NCI-H510A (cell line): ENCODE results near the gene DTD2.
A peak's percentile ranks its signal among the peaks of the same experiment; 100 is the strongest.
"Not testable (repeated sequence)": the region's sequence is repeated elsewhere in the genome, so short reads cannot be mapped to it uniquely, and the experiment has no call there.

Experiments used
- DNase-seq: peaks from one replicate; lab custom pipeline; 2025; lab: John Stamatoyannopoulos, UW

Gene DTD2

DNA sequence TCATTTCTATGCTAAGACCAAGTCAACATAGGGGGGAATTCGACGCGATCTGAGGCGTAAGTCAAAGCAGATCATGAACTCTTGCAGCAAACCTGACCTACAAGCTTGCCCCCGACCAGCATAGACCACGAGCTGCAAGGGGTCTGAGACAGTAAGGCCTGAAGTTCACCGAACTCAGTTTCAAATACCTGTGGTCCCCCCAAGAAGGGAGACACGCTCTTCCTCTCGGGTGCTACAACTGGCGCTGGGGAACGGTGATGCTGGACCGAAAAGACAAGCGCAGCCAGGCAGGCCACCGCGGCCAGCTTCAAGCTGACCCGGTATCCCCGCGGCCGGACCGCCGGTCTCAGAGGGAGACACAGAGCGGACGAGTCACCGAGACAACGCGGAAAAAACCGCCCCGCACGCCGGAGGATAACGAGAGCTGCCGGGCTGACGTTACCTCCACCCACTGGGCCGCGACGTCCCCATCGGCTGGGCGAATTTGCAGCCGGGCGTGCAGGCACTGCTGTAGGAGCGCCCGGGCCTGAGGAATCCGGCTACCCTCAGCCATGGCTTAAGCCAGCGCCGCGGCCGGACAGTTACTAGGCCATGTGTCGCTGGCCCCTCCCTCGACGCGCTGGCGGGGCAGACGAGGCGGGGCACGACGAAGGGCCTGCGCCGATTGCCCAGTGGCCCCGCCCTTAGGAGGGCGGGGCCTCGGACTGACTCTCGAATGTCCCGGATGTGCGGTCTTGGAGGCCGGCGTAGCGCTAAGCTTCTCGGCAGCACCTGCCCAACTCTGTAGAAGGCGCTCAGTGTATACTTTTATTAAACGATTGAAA, at the start of gene DTD2:
Gene DTD2 (minus strand): TSS at position 666 of the 824 bp plus-strand sequence. CDS start 113 bp downstream, at position 553.
- DNase-seq = peak; percentile 92

GRCh38 chr14:31505411-31505810, 48.1 kb upstream of the DTD2 start:
- DNase-seq = no peak

DNA sequence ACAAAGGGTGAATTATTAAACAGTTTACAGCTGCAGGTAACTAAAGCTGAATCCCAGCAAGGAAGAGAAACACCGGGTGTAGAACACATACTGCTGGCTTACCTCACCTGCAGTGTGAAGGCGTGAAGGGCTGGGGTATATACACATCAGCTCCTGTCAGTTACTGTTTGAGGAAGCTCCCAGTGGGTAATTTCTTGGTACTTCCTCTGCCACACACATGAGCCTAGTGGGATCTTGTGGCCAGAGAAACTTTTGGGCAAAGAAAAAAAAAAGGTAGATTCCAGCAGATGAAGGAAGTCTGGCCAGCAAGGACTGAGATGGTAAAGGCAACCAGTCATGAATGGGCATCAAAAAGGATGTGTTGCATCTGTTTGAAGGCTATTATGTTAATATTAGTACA, 44.6 kb upstream of the DTD2 start:
- no peak for DNase-seq

- no peak for DNase-seq
Measured at GRCh38 chr14:31492759-31493498, 35.6 kb upstream of the DTD2 start.

DNA sequence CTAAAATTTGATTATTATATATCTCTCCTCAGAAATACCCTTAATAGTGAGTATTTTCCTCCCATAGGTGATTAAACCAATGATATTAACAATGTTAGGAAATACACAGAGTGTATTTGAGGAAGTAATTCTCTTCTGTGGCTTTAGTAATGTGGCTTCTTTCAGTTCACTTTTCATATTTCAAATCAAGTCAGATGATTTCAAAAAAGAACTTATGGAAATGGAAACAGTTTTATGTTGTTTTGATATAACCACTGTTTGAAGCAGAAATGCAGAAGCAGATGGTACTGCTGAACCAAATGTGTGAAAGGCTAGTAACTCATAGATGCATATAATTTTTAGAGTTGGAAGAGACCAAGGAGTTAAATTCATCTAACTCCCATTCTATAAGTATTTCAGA, 32.4 kb upstream of the DTD2 start:
- no peak for DNase-seq

DNA sequence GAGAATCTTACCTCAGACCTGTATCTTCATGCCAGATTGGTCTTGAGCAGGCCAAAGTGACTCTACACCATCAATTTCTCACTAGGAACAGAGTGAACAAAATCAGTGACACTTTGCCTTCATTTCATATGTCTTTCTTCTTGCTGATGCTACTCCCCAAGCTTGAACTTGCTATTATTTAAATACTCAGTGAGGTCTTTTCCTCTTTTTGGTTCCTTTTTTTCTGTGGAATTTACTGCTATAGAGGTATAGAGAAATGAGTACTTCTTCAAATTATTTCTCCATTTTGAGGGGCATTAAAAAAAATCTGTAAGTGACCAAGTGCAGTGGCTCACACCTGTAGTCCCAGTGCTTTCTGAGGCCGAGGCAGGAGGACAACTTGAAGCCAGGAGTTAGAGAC, 30.6 kb upstream of the DTD2 start, which contains the start of gene GPR33:
Gene GPR33 (minus strand): TSS at position 154 of the 400 bp plus-strand sequence. CDS start 4,074 bp downstream, outside the sequence.
- no peak for DNase-seq

DNA sequence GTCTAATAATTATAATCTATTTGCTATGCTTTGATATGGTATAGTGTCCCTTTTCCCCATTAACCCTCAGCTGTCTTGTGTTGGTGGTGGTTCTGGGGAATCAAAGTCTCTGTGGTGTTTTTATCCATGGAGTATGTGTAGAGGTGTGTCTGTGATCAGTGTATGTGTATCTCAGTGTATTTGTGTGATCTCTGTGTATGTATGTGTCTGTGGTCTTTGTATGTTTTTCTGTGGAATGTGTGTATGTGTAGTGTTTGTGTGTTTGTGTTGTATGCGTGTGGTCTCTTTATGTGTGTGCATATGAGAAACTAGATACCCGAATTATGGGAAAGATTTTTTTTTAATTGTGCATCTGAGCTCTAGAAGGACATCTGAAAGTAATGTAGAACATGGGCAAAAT, 29.5 kb upstream of the DTD2 start:
- DNase-seq = no peak

DNA sequence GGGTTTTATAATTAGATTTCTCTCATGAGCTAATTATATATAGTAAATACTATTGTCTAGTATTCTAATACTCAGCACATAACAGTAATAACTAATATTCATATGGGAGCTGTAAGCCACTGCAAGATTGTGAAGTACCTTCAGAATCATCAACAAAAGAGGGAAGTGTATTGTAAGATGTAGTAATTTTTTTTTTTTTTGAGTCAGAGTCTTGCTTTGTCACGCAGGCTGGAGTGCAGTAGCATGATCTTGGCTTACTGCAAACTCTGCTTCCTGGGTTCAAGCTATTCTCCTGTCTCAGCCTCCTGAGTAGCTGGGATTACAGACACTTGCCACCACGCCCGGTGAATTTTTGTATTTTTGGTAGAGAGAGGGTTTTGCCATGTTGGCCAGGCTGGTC, 27.4 kb upstream of the DTD2 start:
- DNase-seq = no peak

GRCh38 chr14:31480156-31480555, 22.9 kb upstream of the DTD2 start:
- no peak for DNase-seq

GRCh38 chr14:31479027-31479426, 21.7 kb upstream of the DTD2 start:
- no peak for DNase-seq

GRCh38 chr14:31477248-31477647, 19.9 kb upstream of the DTD2 start:
- no peak for DNase-seq

DNA sequence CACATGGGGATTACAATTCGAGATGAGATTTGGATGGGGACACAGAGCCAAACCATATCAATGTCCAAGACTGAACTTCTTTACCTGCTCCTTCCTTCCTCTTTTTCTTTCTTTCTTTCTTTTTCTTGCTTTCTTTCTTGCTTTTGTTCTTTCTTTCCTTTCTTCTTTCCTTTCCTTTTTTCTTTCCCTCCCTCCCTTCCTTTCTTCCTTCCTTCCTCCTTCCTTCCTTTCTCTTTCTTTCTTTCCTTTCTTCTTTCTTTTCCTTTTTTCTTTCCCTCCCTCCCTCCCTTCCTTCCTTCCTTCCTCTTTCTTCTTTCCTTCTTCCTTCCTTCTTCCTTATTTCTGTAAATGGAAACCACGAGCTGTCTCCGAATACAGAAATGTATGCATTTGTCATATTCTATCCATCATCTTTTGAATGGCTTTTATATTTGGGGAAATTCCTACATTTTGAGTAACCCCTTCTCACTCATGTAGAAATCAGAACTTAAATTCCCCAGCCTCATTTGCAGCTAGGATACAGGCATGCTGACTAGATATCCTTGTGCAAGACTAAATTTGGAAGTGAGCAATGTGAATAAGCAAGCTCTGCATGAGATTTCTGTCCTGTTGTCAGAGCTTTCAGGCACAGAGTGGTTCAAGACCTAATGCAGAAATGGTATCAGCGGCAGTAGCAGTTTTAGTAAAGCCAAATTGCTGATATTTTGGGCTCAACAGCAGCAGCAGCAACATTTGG, 19.0 kb upstream of the DTD2 start:
- DNase-seq = no peak

DNA sequence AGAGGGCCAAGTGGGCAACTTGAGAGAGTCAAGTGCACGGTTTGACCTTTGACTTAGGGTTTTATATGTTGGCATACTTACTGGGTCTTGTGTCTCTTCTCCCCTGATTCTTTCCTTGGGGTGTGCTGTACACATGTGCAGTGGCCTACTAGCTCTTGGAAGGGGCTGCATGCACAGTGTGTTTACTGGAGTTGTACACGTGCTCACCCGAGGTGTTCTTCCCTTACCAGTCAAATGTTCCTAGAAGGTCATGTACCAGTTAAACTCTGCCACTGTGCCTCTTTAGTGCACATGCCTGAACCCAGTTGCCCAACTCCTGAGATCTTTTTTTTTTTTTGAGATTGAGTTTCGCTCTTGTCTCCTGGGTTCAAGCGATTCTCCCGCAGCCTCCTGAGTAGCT, 9.2 kb upstream of the DTD2 start:
- no peak for DNase-seq

GRCh38 chr14:31465111-31465510, 7.8 kb upstream of the DTD2 start:
- DNase-seq = no peak

GRCh38 chr14:31462450-31462849, 5.1 kb upstream of the DTD2 start:
- not testable (repeated sequence) for DNase-seq

- DNase-seq = no peak
Measured at GRCh38 chr14:31461545-31461944, 4.2 kb upstream of the DTD2 start.

GRCh38 chr14:31457665-31458659, 656 bp upstream of the DTD2 start:
- no peak for DNase-seq

DNA sequence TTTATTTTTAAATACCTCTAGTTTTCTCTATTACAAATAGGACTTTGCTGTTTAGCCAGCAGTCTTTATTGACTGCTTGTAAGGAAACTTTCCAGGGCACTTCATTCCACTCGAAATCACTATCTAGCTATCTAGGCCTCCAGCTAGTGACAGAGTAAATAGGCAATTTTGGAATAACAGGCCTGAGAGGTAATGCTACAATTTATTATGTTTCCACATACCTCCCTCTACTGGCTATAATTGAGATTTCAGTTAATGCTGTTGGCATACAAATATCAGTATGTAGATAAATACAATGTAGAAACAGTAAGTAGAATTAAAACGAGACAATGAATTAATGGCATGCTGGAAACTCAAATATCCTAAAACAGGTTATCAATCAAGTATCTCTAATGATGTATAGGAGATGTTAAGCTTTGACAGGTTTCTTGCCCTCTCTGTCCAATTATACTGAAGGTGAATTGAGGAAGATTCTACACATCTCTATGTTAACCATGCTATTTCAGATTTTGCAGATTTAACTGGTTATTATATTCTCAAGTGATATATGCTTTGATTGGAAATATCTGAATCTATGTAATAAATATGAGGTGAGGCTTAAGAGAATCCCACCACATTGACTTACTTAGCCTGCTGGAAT, 7.2 kb downstream of the DTD2 start:
- no peak for DNase-seq

DNA sequence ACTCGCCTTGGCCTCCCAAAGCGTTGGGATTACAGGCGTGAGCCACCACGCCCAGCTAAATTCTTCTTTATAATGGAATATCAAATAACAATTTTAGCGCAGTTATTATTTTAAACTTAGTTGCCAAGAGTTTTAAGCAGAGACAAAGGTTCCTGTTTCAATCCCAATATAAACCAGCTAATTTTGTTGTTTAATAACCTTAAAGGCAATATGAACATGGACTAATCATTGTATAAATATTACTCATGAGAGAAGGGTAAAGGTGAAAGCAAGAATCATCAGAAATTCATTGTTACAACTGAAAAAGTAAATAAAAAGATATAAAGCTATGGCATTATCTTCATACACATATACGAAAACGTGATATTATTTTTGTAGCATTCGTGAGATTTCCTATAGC, 8.2 kb downstream of the DTD2 start:
- DNase-seq = no peak

- DNase-seq = no peak
Measured at GRCh38 chr14:31445703-31446102, 11.6 kb downstream of the DTD2 start.

GRCh38 chr14:31442284-31442683, 15.0 kb downstream of the DTD2 start:
- DNase-seq = no peak
